ENCODE measurements around the gene HDGFL2. TPM values are rescaled to one million over a fixed set of nuclear protein-coding genes. Genes with fewer than 3 reads are reported as not detected.

HDGFL2 gene
- total RNA-seq, 1 experiment from 2014 or later, result 108 TPM

DNA sequence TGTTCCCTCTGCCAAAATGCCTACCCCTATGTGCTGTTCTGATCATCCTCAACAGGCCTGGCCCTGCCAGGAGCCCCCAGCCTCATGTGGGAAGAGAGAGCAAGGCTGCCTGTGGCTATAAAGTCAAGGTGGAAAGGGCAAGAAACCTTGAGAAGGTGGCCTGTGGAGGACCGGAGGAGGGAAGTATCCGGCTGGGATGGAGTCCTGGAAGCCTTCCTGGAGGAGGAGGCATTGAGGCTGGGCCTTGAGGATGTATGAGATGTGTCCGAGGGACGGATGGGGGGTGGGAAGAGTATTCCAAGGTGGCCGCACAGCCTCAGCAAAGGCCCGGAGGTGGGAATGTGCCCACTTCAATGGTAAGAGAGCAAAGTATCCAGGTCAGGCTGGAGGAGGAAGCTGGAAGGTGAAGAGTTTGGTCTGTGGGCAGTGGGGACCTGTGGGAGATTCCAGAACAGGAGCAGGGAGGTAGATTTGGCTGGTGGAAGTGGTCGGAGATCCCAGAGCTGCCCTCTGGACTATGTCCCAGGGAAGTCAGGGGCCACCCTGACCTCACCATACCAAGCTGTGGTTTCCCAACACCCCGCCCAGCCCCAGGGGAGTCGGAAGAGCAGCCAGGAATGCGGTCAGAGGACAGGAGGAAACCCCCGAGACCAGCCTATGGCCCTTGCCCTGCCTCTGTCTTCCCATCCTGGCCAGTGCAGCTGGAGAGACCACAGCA, 49.2 kb downstream of the HDGFL2 start:
- H2BK5ac ChIP-seq (ENCODE audit: insufficient read length, low read length), result no peak overlapping the region
- Mint-ChIP-seq H3K27me3 (ENCODE audit: low read depth) (peaks cover 38% of the 10 kb centered on the region), H3K9me3 (peaks cover 0 to 2% of the 10 kb centered on the region in 2 experiments; a peak in 1 of 5 replicates), H3K4me1 (peaks cover 3 to 7% of the 10 kb centered on the region in 2 experiments; a peak in 3 of 4 replicates), H3K36me3 (ENCODE audit: insufficient read depth in 1 of 3, low read depth in 3 of 3) (no peaks in the 10 kb centered on the region), H3K27ac (peak overlapping the region in 1 of 3 experiments; percentile 42; a peak in 1 of 7 replicates), H3K4me3 (no peak overlapping the region)
- no peaks in the 10 kb centered on the region for H3K23me2 ChIP-seq (ENCODE audit: insufficient read length, low read depth, low read length, poor library complexity, severe bottlenecking)
- no peak overlapping the region for H4K5ac ChIP-seq (ENCODE audit: insufficient read length, low read depth, low read length)
- H3K9me3 ChIP-seq (ENCODE audit: control insufficient read depth, low read depth, low read length), result no peaks in the 10 kb centered on the region
- no peak for DNase-seq
- no peak overlapping the region for H3K9ac ChIP-seq (ENCODE audit: extremely low read depth, insufficient read length, low read length)
- no peak overlapping the region for H3K4me2 ChIP-seq (ENCODE audit: insufficient read depth, insufficient read length, low read length)
- H3K23ac ChIP-seq (ENCODE audit: insufficient read length, low read depth, low read length), result no peak overlapping the region
- no peaks in the 10 kb centered on the region for H4K20me1 ChIP-seq (ENCODE audit: control insufficient read depth, insufficient read depth, insufficient read length)
- WGBS (ENCODE audit: extremely low coverage, insufficient read length, low lambda C conversion rate), result no CpG with 5 or more reads among the region's 11 CpGs
- no peak overlapping the region for H2BK12ac ChIP-seq (ENCODE audit: insufficient read length, low read depth, low read length)
- H3K27ac ChIP-seq (ENCODE audit: insufficient read length, low read depth, low read length), result no peak overlapping the region
- no peak overlapping the region for H3K4ac ChIP-seq (ENCODE audit: low read depth, low read length)
- no peak overlapping the region for H3K56ac ChIP-seq (ENCODE audit: insufficient read length, low read depth, low read length)
- TF ChIP-seq, protein P1, sequence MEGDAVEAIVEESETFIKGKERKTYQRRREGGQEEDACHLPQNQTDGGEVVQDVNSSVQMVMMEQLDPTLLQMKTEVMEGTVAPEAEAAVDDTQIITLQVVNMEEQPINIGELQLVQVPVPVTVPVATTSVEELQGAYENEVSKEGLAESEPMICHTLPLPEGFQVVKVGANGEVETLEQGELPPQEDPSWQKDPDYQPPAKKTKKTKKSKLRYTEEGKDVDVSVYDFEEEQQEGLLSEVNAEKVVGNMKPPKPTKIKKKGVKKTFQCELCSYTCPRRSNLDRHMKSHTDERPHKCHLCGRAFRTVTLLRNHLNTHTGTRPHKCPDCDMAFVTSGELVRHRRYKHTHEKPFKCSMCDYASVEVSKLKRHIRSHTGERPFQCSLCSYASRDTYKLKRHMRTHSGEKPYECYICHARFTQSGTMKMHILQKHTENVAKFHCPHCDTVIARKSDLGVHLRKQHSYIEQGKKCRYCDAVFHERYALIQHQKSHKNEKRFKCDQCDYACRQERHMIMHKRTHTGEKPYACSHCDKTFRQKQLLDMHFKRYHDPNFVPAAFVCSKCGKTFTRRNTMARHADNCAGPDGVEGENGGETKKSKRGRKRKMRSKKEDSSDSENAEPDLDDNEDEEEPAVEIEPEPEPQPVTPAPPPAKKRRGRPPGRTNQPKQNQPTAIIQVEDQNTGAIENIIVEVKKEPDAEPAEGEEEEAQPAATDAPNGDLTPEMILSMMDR (conservative IDR thresholded peaks at IDR 0.05), result no peak
- H2AFZ ChIP-seq (ENCODE audit: low read length), result no peak overlapping the region
- H2BK120ac ChIP-seq (ENCODE audit: low read depth, low read length, poor library complexity, severe bottlenecking), result no peak overlapping the region
- no peak overlapping the region for H3T11ph ChIP-seq (ENCODE audit: low read length)
- no peak overlapping the region for H2BK15ac ChIP-seq (ENCODE audit: low read depth, low read length)
- no peaks in the 10 kb centered on the region for H3K4me1 ChIP-seq (ENCODE audit: insufficient read depth, low read length)
- no peak overlapping the region for H2AK5ac ChIP-seq (ENCODE audit: insufficient read length, low read length)
- H3K79me1 ChIP-seq (ENCODE audit: insufficient read depth, low read depth, low read length, poor library complexity, severe bottlenecking), result no peaks in the 10 kb centered on the region
- no peak overlapping the region for H4K91ac ChIP-seq (ENCODE audit: insufficient read length, low read depth, low read length)
- no peak overlapping the region for H3K18ac ChIP-seq (ENCODE audit: insufficient read length, low read depth, low read length)
- H3K27me3 ChIP-seq (ENCODE audit: insufficient read depth, low read length), result no peaks in the 10 kb centered on the region
- no peak overlapping the region; the same call in 1 of the 2 replicates for H3K14ac ChIP-seq (ENCODE audit: insufficient read depth, low read length)
- H2BK20ac ChIP-seq (ENCODE audit: low read depth, low read length, poor library complexity, severe bottlenecking), result no peak overlapping the region
- H4K8ac ChIP-seq (replicated peaks; ENCODE audit: insufficient read length, low read depth, low read length), result no peak overlapping the region
- no peaks in the 10 kb centered on the region for H3K79me2 ChIP-seq (ENCODE audit: insufficient read depth, low read length)

Data from H9 (cell line).